VCaP (cell line): ENCODE data around the gene CENPB.

Source experiments
- H3K27ac ChIP-seq: fragments of 450-650 bp; 2 replicates; pipeline ENCODE4 v1.5.1; 2017
- TF ChIP-seq, protein P1 (sequence below): fragments of 450-650 bp; conservative IDR thresholded peaks from 2 replicates; pipeline ENCODE4 v1.5.1; 2017; ENCODE audit warnings: mild to moderate bottlenecking, moderate library complexity

Gene CENPB

DNA sequence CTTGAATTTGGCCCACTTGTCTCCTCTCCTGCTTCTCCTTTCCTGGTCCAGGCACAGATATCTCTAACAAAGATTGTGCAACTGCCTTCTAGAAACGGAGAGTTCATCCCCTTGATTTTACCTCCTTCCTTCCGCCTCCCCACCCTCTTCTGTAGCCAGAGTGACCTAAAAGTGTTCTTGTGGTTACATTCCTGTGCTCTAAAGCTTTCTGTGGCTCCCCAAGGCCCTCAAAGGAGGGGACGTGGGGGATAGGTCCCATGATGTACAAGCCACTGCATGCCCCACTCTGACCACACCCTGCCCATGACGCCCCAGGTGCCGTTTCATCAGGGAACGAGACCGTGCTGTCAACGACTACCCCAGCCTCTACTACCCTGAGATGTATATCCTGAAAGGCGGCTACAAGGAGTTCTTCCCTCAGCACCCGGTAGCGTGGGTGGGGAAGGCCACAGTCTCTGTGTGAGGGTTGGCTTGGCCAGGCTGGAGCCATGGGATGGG is 17.8 kb upstream of the CENPB start:
- no peak overlapping the region for H3K27ac ChIP-seq
- TF ChIP-seq, protein P1, sequence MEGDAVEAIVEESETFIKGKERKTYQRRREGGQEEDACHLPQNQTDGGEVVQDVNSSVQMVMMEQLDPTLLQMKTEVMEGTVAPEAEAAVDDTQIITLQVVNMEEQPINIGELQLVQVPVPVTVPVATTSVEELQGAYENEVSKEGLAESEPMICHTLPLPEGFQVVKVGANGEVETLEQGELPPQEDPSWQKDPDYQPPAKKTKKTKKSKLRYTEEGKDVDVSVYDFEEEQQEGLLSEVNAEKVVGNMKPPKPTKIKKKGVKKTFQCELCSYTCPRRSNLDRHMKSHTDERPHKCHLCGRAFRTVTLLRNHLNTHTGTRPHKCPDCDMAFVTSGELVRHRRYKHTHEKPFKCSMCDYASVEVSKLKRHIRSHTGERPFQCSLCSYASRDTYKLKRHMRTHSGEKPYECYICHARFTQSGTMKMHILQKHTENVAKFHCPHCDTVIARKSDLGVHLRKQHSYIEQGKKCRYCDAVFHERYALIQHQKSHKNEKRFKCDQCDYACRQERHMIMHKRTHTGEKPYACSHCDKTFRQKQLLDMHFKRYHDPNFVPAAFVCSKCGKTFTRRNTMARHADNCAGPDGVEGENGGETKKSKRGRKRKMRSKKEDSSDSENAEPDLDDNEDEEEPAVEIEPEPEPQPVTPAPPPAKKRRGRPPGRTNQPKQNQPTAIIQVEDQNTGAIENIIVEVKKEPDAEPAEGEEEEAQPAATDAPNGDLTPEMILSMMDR: no peak

DNA sequence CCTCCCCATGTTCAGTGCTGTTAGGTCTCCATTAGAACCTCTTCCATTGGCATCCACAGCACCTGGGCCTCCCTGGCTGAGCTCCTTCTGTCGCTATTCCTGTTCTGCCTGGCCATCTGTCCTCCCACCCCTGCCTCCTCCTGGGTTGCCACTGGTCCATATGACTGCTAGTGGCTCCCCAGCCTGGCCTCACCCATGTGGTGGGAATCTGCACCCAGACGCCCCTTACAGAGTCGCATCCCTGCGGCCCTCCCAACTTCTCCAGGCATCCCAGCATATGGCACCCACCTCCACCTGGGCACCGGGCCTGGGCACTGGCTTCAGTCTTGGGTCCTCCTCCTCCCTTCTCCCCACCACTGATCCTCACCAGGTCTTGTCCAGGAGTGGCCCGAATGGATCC is 17.3 kb upstream of the CENPB start:
- H3K27ac ChIP-seq: no peak overlapping the region
- TF ChIP-seq, protein P1: no peak

DNA sequence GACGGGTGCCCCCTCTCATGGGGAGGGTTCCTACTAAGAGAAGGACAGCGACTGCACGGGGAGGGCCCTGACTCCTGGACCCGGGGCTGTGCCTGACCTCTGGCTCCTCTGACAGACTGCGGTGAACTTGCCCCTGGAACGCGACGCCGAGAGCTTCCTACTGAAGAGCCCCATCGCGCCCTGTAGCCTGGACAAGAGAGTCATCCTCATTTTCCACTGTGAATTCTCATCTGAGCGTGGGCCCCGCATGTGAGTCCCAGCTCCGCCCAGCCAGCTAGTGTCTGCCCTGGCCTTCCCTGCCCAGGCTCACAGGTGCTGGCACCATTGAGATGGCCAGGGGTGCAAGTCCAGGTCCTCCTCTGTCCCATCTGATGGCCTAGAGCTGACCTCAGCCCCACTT is 16.7 kb upstream of the CENPB start:
- TF ChIP-seq, protein P1: no peak

DNA sequence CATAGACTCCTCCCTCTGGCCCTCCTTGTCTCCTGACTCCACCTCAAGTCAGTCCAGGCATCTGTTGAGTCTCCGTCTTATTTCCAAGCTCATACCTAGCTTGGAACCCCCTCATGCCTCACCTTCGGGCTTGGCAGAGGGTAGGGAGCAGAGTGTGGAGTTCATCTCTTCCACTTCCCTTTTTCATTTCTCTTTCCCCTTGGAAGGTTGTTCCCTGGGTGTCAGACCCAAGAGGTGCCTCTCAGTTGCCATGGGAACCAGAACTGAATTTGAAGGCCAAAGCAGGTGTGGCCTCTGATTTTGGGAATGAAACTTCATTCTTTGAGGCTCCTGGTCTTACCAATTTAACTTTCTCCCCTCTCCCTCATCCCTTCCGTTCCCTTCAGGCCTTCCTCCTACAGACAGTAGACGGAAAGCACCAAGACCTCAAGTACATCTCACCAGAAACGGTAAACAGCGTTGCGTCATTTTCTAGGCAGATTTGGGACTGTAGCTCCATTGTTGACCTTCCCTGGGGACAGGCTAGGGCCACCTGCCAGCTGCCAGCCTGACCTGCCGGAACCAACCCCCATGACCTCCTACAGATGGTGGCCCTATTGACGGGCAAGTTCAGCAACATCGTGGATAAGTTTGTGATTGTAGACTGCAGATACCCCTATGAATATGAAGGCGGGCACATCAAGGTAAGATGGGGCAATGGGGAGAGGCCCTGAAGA is 16.1 kb upstream of the CENPB start:
- H3K27ac ChIP-seq: no peak overlapping the region
- TF ChIP-seq, protein P1: no peak

More for the DNA sequence above, 16.7 kb upstream of the CENPB start:
- H3K27ac ChIP-seq: no peak overlapping the region

DNA sequence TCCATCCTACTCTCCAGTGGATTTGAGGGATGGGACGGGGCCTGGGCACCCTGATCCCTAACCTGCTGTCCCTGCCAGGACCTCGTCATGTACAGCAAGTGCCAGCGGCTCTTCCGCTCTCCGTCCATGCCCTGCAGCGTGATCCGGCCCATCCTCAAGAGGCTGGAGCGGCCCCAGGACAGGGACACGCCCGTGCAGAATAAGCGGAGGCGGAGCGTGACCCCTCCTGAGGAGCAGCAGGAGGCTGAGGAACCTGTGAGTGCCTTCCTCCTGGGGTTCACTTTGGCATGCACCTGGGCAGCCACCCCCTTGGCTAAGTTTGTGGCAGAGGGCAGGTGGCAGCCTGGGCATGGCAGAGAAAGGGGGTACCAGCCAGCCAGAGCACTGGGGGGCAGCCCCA is 15.3 kb upstream of the CENPB start:
- no peak overlapping the region for H3K27ac ChIP-seq
- TF ChIP-seq, protein P1: no peak

DNA sequence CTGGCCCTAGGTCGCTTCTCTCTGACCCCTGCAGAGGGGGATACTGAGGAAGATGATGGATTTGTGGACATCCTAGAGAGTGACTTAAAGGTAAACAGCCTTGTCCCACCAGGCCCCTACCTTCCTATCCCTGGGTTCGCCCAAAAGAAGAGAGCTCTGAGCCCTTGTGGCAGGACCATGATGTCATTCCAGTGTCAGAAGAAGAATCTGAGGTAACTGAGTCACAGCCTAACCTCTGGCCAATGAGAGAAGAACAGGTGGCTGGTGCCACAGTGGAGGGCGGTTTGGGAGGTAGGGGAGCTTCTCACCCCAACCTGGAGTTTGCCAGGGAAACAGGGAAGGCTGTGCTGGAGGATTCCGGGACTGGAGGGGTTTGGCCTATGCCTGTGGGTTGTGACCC is 14.8 kb upstream of the CENPB start:
- TF ChIP-seq, protein P1: no peak
- no peak overlapping the region for H3K27ac ChIP-seq

DNA sequence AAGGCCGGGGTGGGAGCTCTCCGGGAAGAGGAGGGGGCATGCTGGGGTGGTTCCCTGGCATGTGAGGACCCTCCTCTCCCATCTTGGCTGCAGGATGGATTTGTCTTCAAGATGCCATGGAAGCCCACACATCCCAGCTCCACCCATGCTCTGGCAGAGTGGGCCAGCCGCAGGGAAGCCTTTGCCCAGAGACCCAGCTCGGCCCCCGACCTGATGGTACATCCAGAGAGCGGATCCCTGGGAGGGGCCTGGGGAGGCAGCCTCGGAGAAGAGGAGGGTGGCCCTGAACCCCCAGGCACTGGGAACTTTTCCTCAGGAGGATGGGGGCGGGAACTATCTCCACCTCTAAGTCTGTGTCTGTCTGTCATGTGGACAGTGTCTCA is 14.3 kb upstream of the CENPB start:
- H3K27ac ChIP-seq: no peak overlapping the region
- TF ChIP-seq, protein P1: no peak
